ENCODE data around the gene BRMS1. TPM values are rescaled to one million over a fixed set of nuclear protein-coding genes. Genes with fewer than 3 reads are reported as not detected.

The BRMS1 gene
- total RNA-seq, 2 experiments from 2014 or later: 53.2 to 57.1 TPM

DNA sequence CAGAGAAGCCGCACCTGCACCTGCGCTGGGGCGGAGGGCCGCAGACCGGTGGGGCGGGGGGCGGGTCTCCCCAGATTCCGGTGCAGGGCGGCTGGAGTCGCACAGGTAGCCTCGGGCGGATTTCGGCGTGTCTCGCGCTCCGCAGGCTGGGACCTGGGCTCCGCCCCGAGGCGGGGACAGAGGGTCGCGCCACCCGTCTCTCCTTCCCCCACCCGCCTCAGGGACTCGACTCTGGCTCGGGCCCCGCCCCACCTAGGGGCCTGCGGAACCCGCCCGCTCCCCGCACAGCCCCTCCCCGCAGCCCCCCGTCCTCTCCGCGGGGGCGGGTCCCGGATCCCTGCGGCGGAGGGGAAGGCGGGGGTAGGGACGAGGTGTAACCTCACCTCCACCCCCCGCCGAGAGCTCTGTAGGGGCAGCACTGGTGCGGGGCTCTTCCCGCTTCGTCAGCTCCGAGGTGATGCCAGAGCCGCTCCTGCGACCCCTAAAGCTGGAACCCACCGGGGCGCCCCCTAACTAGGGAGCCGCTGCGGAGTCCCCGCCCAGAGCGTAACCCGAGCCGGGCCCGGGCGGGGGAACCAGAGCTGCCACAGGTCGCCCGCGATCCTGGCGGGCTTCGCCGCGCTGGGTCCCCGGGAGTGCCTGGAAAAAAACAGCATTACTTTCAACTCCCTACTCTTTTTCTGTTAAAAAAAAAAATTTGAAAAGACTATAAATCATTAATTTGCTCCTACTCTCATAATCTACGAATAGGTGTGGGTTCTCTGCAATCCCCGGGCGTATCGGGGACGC is 26.9 kb upstream of the BRMS1 start, which contains the start of gene SLC29A2:
Gene SLC29A2 (minus strand): TSS at position 134 of the 789 bp plus-strand sequence. CDS start 169 bp downstream, outside the sequence.
- H3K4me3 Mint-ChIP-seq: peak within 1 kb of the TSS; percentile 86
- peak within 1 kb of the TSS; percentile 92 for H3K27ac Mint-ChIP-seq
- POLR2A ChIA-PET: interaction anchor here (0.6 to 2.4 kb wide), 14 partner anchors 12 to 294 kb away, joined by 3 to 10 read pairs (median 4); partner anchors contain the start of genes BRMS1, CCDC87, CCS and MRPL11
- peaks cover 27% of the 10 kb centered on the region for H3K4me1 Mint-ChIP-seq (ENCODE audit: low read depth)
- CTCF ChIA-PET: interaction anchor here (1.0 to 4.7 kb wide), 8 partner anchors 9 to 60 kb away, joined by 3 to 37 read pairs (median 9); partner anchors contain the start of gene B4GAT1
- peaks cover 3% of the 10 kb centered on the region for H3K27me3 Mint-ChIP-seq (ENCODE audit: low read depth)
- H3K9me3 Mint-ChIP-seq (ENCODE audit: insufficient read depth): no peaks in the 10 kb centered on the region
- peak; percentile 91 for DNase-seq
- peaks cover 3% of the 10 kb centered on the region for H3K36me3 Mint-ChIP-seq (ENCODE audit: low read depth)
- peak; percentile 87 for ATAC-seq

DNA sequence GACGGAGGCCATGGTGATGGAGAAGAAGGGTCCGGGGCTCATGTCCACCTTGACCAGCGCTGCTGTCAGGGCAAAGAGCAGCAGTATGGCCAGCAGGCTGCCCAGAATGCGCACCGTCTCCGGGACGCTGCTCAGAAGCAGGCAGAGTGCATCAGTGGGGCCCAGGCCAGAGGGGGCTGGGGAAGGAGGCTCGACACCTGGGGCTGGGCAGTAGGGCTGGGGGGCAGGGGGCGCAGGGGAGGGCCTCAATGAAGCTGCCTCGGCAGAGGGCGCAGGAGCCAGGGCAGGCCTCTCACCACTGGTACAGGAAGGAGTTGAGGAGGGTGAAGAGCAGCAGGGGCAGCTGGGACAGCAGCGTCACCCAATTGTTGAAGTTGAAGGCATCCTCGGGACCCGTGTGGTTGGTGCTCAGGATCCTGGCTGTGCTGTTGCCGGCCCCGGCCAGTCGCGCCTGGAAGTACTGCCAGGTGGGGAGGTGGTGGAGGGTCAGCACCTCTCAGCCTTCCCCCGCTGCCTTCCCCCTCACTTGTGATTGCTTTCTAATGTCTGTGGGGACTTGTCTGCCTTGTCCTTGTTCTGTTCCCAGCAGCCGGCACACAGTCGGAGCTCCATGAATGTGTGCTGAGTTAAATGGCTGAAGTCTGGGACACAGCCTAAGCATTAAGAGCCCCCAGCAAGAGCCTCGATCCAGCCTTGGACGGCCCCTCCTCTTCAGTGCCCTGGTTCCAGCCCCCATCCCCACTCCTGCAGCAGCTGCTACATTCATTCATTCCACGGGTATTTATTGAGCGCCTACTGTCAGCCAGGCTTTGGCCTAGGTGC is 24.4 kb upstream of the BRMS1 start:
- POLR2A ChIA-PET: interaction anchor here (0.6 kb wide), 1 partner anchor 24 kb away, joined by 3 read pairs; the partner anchor contains the start of gene BRMS1

DNA sequence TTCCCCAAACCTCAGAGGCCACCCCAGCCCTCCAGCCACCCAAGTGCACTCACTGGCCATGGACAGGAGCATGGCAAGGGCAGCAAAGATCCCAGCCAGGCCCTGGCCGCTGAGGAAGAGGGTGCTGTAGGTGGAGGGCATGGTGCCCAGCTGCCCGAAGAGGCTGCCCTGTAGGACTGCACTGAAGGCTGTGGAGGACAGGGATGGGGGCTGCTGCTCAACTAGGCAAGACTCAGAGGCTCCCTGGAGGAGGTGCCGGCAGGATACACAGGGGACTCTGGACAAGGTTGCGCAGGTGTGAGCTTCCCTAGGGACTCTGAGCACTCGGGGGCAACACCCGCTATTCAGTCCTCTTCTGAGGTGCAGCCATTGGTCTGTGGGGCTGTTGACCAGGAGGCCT is 23.6 kb upstream of the BRMS1 start:
- ATAC-seq (no peak), DNase-seq (no peak)
- ChIA-PET POLR2A (interaction anchor here (0.6 kb wide), 1 partner anchor 12 kb away, joined by 3 read pairs; no protein-coding TSS in a partner anchor), CTCF (interaction anchor here (4.7 kb wide), 1 partner anchor 57 kb away, joined by 37 read pairs; no protein-coding TSS in a partner anchor)
- H3K4me3 Mint-ChIP-seq: no peak overlapping the region
- H3K27me3 Mint-ChIP-seq (ENCODE audit: low read depth): no peaks in the 10 kb centered on the region
- H3K9me3 Mint-ChIP-seq (ENCODE audit: insufficient read depth): no peaks in the 10 kb centered on the region
- H3K36me3 Mint-ChIP-seq (ENCODE audit: low read depth): peaks cover 3% of the 10 kb centered on the region
- peaks cover 25% of the 10 kb centered on the region for H3K4me1 Mint-ChIP-seq (ENCODE audit: low read depth)
- no peak overlapping the region for H3K27ac Mint-ChIP-seq

More for the DNA sequence above, 24.4 kb upstream of the BRMS1 start:
- H3K36me3 Mint-ChIP-seq (ENCODE audit: low read depth): peaks cover 3% of the 10 kb centered on the region
- H3K27me3 Mint-ChIP-seq (ENCODE audit: low read depth): no peaks in the 10 kb centered on the region
- peaks cover 27% of the 10 kb centered on the region for H3K4me1 Mint-ChIP-seq (ENCODE audit: low read depth)
- DNase-seq (no peak), ATAC-seq (no peak)
- CTCF ChIA-PET: interaction anchor here (3.5 to 4.7 kb wide), 2 partner anchors 20 to 58 kb away, joined by 28 to 37 read pairs; no protein-coding TSS in a partner anchor
- H3K4me3 Mint-ChIP-seq: peak overlapping the region; percentile 51
- H3K27ac Mint-ChIP-seq: peak overlapping the region; percentile 67
- H3K9me3 Mint-ChIP-seq (ENCODE audit: insufficient read depth): no peaks in the 10 kb centered on the region

DNA sequence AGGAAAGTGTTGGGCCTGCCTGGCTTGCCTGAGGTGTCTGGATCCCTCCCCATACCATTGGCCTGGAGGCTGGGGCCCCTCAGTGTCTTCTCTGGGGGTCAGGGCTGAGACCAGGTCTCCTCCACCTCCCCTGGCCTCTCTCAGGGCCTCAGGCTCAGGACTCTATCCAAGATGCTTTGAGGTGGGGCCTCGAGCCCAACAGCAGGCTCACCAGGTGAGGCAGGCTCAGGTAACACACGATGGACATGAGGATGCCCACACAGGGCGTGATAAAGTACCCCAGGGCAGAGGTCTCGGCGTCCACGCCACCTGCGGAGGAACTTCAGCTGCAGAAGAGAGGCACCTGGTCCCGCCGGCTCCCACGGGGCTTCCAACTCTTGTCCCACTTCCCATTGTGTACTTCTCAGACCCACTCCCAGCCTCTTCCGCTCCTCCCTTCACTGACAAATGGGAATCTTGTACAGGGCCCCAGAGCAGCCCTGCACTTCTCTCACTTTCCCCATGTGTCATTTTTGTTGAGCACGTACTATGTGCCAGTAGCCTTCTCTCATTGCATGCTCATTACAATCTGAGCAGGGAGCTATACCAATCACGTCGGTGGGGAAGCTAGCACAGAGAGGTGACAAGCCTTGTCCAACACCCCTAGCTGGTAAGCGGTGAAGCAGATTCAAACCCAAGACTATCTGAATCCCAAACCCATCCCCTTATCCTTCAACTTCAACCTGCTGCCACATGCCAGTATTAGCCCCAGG is 22.8 kb upstream of the BRMS1 start:
- H3K27me3 Mint-ChIP-seq (ENCODE audit: low read depth): no peaks in the 10 kb centered on the region
- no peak overlapping the region for H3K27ac Mint-ChIP-seq
- ATAC-seq: no peak
- POLR2A ChIA-PET: interaction anchor here (0.6 kb wide), 1 partner anchor 11 kb away, joined by 3 read pairs; no protein-coding TSS in a partner anchor
- H3K4me3 Mint-ChIP-seq: no peak overlapping the region
- CTCF ChIA-PET: interaction anchor here (2.0 kb wide), 1 partner anchor 21 kb away, joined by 7 read pairs; no protein-coding TSS in a partner anchor
- H3K4me1 Mint-ChIP-seq (ENCODE audit: low read depth): peaks cover 19% of the 10 kb centered on the region
- H3K9me3 Mint-ChIP-seq (ENCODE audit: insufficient read depth): no peaks in the 10 kb centered on the region
- DNase-seq: no peak
- peaks cover 3% of the 10 kb centered on the region for H3K36me3 Mint-ChIP-seq (ENCODE audit: low read depth)

DNA sequence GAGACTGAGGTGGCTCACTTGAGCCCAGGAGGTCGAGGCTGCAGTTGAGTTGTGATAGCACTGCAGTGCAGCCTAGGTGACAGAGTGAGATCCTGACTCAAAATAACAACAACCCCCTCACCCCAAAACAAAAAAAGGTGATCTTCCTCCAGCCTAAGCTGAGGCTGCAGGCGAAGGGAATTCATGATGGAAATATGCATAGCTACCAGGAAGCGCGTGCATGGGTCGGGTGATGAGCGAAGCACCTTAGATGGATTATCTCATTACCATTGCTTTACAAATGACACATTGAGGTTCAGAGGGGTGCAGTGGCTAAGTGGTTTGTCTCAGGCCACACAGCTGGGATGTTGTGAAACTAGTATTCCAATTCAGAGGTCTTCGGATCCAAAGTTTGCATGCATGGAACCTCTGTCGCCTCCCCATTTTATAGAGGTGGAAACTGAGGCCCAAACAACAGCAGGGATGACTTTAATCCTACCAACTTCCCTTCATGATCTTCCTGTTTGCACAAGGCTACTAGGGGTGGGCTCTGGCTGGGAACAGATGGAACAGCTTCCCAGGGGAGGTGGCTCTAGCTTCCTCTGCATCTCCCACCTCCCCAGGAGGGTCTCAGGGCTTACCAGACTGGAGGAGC is 22.1 kb upstream of the BRMS1 start:
- peaks cover 3% of the 10 kb centered on the region for H3K36me3 Mint-ChIP-seq (ENCODE audit: low read depth)
- no peaks in the 10 kb centered on the region for H3K9me3 Mint-ChIP-seq (ENCODE audit: insufficient read depth)
- no peak overlapping the region for H3K4me3 Mint-ChIP-seq
- DNase-seq: no peak
- POLR2A ChIA-PET: no interaction called here
- H3K4me1 Mint-ChIP-seq (ENCODE audit: low read depth): peaks cover 13% of the 10 kb centered on the region
- H3K27ac Mint-ChIP-seq: no peak overlapping the region
- no peak for ATAC-seq
- H3K27me3 Mint-ChIP-seq (ENCODE audit: low read depth): no peaks in the 10 kb centered on the region
- CTCF ChIA-PET: interaction anchor here (1.1 to 2.6 kb wide), 3 partner anchors 18 to 22 kb away, joined by 3 to 9 read pairs (median 7); no protein-coding TSS in a partner anchor

DNA sequence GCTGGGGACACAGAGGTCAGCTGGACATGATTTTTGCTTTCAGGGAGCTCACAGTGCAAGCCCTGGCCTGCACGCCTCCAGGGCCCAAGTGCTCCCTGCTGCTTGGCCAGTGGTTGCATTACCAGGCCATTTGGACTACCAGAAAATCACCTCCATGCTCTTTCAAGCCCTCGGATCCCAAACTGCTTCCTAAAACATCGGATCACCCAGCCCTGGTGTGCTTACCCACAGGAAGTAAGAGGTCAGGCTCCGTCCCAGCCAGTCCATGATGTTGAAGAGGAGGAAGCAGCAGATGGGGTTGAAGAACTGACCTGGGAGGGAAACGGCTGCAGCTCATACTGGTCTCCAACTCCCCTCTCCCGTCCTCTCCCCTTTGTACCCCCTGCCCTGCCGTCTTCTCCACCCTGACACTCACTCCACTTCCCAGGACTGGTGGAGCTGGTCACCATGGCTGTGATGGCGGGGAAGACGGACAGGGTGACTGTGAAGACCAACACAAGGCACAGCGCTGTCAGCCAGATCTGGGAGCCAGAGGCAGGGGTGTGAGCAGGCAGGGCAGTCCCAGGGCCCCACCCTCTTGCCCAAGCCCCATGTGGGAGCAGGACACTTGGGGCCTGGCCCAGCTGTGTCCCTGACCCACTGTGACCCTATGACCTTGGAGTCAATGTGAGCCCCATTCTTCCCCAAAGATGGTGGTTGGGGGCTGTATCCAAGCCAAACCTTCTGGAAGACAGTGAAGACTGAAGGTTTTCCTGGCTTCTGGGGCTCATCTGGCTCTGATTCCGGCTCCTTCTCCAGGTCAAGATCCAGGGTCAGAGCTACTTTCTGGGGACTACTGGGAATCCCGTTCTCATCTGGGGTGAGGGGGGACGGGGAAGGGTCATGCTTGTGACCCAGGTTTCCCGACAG is 21.1 kb upstream of the BRMS1 start:
- peaks cover 3% of the 10 kb centered on the region for H3K36me3 Mint-ChIP-seq (ENCODE audit: low read depth)
- DNase-seq (no peak), ATAC-seq (no peak)
- H3K27me3 Mint-ChIP-seq (ENCODE audit: low read depth): no peaks in the 10 kb centered on the region
- H3K9me3 Mint-ChIP-seq (ENCODE audit: insufficient read depth): no peaks in the 10 kb centered on the region
- CTCF ChIA-PET: interaction anchor here (0.6 to 3.5 kb wide), 6 partner anchors 12 to 261 kb away, joined by 3 to 44 read pairs (median 5); partner anchors contain the start of genes B4GAT1 and BRMS1
- H3K4me1 Mint-ChIP-seq (ENCODE audit: low read depth): peaks cover 12% of the 10 kb centered on the region
- no peak overlapping the region for H3K27ac Mint-ChIP-seq
- POLR2A ChIA-PET: interaction anchor here (0.8 to 0.9 kb wide), 2 partner anchors 9 to 23 kb away, joined by 3 read pairs; no protein-coding TSS in a partner anchor
- no peak overlapping the region for H3K4me3 Mint-ChIP-seq

DNA sequence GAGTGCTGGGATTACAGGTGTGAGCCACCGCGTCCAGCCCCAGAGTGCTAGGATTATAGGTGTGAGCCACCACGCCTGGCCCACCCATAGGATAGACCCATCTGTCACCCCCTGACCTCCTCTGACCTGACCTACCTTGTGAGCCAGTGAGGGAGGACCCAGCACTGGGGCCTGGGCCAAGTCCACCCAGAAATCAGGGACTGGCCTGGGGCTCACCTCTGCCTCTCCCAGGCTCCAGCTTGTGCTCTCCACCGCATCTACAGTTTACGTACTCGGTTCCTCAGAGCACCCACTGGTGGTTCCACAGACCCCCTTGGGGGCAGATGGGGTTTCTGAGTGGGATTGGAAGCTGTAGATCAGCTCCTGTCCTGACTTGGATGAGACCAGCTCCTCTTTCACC is 20.3 kb upstream of the BRMS1 start:
- H3K36me3 Mint-ChIP-seq (ENCODE audit: low read depth): peaks cover 3% of the 10 kb centered on the region
- no peak overlapping the region for H3K4me3 Mint-ChIP-seq
- H3K9me3 Mint-ChIP-seq (ENCODE audit: insufficient read depth): no peaks in the 10 kb centered on the region
- no peak overlapping the region for H3K27ac Mint-ChIP-seq
- no peaks in the 10 kb centered on the region for H3K27me3 Mint-ChIP-seq (ENCODE audit: low read depth)
- CTCF ChIA-PET: interaction anchor here (1.1 to 3.8 kb wide), 6 partner anchors 11 to 53 kb away, joined by 3 to 44 read pairs (median 12); partner anchors contain the start of genes B4GAT1 and BRMS1
- DNase-seq (no peak), ATAC-seq (no peak)
- H3K4me1 Mint-ChIP-seq (ENCODE audit: low read depth): peaks cover 7% of the 10 kb centered on the region
- POLR2A ChIA-PET: interaction anchor here (0.8 to 0.9 kb wide), 2 partner anchors 8 to 24 kb away, joined by 3 read pairs; no protein-coding TSS in a partner anchor

DNA sequence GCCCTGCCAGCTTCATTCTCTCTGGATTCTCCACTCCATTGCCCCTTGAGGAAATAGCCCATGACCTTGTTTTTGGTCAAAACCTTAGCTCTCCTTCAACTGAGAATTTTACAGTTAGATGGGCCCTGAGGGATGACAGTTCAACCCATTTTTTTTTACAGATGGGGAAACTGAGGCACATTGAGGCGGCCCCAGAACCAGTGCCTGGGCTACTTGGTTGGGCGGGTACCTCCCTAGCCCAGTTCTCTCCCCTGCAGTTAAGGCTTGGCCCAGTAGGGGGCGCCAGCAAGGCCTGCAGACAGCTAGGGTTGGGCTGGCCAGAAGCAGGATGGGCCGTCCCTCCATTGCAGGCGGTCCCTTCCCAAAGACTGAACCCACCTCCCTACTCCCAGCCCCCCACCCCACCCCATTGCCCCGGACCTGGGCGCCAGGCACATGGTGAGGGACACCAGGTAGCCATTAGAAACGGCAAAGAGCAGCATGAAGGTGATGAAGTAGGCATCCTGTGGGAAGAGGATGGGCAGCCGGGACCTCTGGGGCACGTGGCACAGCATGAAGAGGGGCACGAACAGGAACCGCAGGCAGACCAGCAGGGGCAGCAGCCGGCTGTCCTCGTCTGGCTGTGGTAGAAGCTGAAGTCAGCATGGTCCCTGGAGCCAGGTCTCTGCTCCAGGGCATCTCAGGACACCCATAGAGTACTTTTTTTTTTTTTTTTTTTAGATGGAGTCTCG is 19.1 kb upstream of the BRMS1 start:
- Mint-ChIP-seq H3K4me1 (ENCODE audit: low read depth) (no peaks in the 10 kb centered on the region), H3K4me3 (no peak overlapping the region), H3K36me3 (ENCODE audit: low read depth) (no peaks in the 10 kb centered on the region), H3K9me3 (ENCODE audit: insufficient read depth) (no peaks in the 10 kb centered on the region), H3K27ac (no peak overlapping the region), H3K27me3 (ENCODE audit: low read depth) (no peaks in the 10 kb centered on the region)
- ATAC-seq (peak; percentile 78), DNase-seq (peak; percentile 80)
- ChIA-PET CTCF (interaction anchor here (0.6 to 3.8 kb wide), 19 partner anchors 8 to 197 kb away, joined by 3 to 44 read pairs (median 6); partner anchors contain the start of genes B4GAT1, BRMS1, RIN1 and SLC29A2), POLR2A (interaction anchor here (0.5 kb wide), 1 partner anchor 402 kb away, joined by 3 read pairs; no protein-coding TSS in a partner anchor)

DNA sequence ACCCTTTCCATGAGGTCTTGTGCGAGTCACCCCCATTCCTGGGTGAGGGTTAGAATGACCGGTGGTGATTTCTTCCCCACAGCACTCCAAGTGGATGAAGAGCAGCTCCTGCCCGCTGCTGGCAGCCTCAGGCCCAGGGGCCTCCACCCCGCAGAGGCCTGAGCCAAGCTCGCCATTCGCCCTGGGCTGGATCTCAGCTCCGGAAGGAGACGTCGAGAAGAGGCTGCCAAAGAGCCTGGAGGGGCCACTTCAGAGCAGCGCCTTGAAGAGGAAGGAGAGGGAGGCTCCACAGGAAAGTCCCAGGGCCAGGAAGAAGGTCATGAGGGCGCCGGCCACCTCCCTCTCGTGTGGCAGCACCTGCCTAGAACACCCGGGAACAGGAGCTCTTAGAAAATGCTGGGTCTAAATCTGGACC is 18.3 kb upstream of the BRMS1 start:
- H3K27ac Mint-ChIP-seq: no peak overlapping the region
- H3K27me3 Mint-ChIP-seq (ENCODE audit: low read depth): no peaks in the 10 kb centered on the region
- CTCF ChIA-PET: interaction anchor here (0.6 to 3.8 kb wide), 17 partner anchors 9 to 197 kb away, joined by 3 to 44 read pairs (median 7); partner anchors contain the start of genes B4GAT1, BRMS1, RIN1 and SLC29A2
- no peak overlapping the region for H3K4me3 Mint-ChIP-seq
- DNase-seq (no peak), ATAC-seq (no peak)
- H3K4me1 Mint-ChIP-seq (ENCODE audit: low read depth): no peaks in the 10 kb centered on the region
- H3K9me3 Mint-ChIP-seq (ENCODE audit: insufficient read depth): no peaks in the 10 kb centered on the region
- no peaks in the 10 kb centered on the region for H3K36me3 Mint-ChIP-seq (ENCODE audit: low read depth)
- POLR2A ChIA-PET: interaction anchor here (0.5 kb wide), 1 partner anchor 401 kb away, joined by 3 read pairs; no protein-coding TSS in a partner anchor

All from activated CD8-positive, alpha-beta T cell treated with anti-CD3 and anti-CD28 coated beads, Interleukin-2, amount 10 ng/mL, durations not matched to agents 7 days and 5 days (primary cell).